NCI-H82 (cell line): Measurements from ENCODE around the gene REX1BD.

Experiments used
- DNase-seq: peaks from one replicate; lab custom pipeline; 2025; lab: John Stamatoyannopoulos, UW

Gene REX1BD

DNA sequence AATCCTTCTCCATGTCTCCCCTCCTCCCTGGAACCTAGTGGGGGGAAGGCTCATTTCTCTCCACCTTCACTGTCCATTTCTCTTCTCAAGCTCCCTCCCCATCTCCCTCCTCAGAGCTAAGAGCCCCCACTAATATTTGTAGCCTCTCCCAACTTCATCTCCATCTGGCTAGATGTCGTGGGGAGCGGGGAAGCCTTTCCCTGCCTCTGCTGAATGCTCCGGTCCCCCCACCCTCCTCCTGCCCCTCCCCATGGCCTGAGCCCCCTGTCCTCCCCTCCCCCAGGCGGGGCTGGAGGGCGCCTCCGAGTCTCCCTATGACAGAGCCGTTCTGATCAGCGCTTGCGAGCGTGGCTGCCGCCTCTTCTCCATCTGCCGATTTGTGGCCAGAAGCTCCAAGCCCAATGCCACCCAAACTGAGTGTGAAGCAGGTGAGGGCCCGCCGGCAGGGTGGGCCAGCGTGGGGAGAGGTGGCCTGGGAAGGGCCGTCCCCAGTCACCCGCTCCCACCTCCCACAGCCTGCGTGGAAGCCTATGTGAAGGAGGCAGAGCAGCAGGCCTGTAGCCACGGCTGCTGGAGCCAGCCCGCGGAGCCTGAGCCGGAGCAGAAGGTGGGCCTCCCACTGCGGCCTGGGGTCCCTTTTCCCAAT, 25.1 kb downstream of the REX1BD start:
- peak; percentile 63 for DNase-seq

DNA sequence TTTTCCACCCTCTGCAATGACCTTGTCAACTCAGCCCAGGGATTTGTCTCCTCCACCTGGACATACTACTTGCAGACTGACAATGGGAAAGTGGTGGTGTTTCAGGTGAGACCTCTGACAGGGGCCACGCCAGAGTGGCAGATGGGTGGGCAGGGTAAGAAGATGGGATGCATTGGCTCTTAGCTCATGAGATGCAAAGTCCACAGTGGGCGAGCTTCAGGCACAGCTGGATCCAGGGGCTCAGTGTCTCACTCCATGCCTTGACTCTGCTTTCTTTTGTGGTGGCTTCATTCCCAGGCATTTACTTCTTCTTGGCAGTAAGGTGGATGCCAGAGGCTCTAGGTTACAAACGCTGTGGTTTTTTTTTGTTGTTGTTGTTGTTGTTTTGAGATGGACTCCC, 27.4 kb downstream of the REX1BD start:
- DNase-seq, result no peak

DNA sequence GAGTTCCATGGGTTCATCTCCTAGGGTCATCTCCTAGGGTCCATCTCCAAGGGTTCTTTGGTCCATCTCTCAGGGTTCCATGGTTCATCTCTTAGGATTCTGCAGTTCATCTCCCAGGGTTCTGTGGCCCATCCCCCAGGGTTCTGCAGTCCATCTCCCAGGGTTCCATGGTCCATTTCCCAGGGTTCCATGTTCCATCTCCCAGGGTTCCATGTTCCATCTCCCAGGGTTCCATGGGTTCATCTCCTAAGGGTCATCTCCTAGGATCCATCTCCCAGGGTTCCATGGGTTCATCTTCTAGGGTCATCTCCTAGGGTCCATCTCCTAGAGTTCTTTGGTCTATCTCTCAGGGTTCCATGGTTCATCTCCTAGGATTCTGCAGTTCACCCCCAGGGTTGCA, 29.0 kb downstream of the REX1BD start:
- no peak for DNase-seq

DNA sequence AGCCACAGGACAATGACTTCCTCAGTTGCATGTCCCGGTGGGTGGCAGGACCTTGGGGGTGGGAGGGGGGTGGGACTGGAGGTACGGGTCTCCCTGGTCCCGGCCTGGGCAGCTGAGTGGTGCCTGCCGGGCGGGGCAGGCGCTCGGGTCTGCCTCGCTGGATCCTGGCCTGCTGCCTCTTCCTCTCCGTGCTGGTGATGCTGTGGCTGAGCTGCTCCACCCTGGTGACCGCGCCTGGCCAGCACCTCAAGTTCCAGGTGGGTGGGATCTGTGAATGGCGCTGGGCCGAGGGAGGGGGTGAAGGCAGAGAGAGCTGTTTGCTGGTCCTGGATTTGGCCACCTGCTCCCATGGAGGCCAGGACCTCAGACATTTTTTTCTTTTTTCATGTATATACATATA, 29.6 kb downstream of the REX1BD start:
- no peak for DNase-seq

DNA sequence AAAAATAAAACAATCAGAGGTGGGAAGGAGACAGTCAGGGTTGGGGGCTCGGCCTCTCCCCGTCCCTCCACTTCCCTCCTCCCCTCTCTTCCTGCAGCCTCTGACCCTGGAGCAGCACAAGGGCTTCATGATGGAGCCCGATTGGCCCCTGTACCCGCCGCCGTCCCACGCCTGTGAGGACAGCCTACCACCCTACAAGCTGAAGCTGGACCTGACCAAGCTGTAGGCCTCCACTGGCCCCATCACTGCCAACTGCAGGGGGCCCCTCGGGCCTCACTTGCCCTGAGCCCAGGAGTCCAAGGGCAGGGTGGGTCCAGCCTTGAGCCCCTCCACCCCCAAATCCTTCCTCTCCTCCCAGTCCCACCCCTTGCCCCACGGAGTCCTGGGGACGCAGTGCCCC, 31.7 kb downstream of the REX1BD start:
- no peak for DNase-seq

DNA sequence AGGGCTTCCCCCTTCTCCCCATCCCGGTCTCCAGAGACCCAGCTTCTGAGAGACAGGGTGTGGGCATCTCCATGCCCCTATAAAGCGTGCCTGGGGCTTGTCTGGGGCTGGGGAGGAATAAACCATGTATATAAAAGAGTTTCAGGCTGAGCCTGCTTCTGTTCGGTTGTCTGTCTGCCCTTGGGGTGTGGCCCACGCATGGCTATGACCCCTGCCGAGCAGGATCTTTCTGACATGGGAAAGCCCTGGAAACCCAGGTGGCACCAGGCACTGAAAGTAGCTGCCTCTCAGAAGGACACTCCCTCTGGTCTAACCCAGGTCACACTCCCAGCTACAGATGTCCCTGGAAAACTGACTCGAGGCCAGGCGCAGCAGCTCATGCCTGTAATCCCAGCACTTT, 32.3 kb downstream of the REX1BD start:
- no peak for DNase-seq

DNA sequence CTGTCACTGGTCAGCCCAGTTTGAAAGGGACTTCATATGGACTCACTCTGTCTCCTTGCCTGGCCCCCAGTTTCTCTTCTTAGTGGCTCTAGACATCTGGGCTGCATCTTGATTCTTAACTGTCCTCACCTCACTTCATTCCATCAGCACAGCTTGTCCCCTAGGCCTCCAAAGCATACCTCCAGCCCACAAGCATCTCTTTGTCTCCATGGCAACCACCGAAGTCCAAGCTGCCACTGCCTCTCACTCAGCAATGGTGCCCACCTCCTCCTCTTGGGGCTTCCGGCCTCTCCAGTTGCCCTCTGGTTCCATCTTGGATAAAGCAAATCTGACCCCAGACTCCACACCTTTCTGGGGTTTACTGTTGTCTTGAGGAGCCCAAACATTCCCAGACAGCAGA, 38.3 kb downstream of the REX1BD start:
- DNase-seq, result no peak

DNA sequence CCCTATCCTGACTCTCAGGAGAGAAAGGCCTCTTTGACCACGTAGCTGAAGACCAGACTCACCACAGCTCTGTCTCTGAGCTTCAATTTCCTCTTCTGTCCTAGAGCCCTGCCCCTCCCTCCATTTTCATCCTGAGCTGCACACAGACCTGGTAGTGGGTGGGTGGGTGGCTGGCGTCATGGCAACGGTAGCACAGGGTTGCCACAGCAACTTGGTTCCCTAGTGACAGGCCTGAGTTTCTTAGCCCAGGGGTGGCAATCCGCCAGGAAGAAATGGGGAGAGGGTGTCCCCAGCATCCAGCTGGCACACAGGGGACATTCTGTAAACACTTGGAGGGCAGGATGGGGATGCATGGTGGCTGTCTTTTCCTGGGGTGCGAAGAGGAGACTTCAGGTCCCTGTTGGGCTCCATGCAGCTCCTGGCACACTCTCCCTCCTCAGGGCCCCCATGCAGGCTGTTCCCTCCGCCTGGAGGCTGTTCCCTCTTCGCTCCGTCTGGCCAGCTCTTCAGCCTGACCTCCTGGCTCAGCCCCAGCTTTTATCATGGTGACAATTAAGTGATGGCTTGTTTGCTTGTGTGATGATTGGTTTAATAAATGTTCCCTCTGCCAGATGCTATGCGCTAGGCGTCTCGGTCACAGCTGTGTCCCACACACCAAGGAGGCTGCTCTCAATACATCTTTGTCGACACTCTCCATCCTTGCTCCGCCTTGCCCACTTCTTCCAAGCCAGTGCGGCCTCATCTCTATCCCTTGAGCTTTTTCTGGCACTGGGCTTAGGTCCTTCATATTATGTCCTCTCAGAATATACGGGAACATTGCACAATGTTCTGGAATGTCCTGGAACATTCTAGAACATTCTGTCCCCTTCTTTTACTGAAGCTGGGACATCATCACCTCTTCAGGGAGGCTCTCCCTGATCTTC, 40.8 kb downstream of the REX1BD start:
- DNase-seq, result no peak

DNA sequence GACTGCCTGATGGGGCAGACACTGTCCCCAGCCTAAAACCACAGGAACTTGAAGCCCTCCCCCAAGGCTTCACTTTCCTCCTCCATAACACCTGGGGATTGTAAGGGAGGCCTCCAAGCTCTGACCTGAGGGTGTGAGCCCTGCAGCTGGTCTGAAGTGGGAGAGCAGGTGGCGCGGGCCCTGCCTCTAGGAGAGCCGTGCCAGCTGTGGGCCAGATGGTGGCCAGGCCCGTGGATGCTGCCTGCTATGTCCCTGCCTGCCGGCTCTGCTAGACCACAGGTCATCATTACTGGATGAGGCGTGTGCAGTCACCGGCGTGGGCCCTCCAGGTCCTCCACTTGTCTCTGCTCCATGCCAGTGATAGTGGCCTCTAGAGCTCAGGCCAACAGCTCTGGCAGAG, 44.7 kb downstream of the REX1BD start:
- peak; percentile 48 for DNase-seq

DNA sequence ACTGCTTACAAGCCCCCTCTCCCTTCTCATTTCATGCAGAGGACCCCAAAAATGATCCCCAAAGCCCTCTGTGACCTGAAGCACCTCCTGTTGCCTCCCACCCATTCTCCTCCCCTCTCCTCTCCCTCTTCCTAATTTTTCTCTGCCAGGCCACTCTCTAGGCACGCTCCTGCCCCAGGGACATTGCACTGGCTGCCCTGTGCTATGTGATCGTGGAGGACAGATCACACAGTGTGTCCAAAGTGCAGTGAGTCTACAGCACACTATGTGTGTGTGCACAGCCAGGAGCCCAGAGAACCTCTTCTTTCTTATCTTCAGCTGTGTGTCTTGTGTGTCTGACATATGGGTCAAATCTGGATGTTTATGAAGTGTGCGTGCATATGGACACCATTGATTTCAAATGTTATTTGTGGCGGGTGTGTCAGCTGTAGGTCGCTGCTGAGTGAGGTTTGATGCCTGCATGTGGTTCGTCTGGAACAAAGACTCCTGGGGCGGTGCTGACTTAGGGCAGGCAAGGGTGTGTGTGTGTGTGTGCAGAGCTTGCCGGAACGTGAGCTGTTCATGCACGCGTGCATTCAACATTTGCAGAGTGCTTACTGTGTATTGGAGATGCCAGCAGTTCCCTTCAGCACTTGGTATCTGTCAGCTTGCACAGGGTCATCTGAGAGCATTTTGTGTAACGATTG, 46.2 kb downstream of the REX1BD start:
- no peak for DNase-seq

DNA sequence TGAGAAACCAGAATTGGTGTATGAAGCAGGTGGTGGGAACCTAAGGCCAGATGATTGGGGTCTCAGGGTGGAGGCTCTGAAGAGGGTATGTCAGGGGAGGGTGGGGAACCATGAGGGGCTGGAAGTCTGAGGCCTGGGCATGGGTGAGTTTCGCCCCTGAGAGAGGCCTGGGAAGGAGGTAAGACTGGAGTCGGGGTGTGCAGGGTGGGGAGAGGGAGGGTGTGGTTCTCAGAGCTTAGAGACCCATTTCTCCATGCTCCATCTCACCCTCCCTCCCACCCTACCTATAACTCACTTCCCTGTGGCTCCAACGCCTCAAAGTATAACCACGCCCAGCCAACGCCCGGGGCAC, 47.2 kb downstream of the REX1BD start:
- no peak for DNase-seq

DNA sequence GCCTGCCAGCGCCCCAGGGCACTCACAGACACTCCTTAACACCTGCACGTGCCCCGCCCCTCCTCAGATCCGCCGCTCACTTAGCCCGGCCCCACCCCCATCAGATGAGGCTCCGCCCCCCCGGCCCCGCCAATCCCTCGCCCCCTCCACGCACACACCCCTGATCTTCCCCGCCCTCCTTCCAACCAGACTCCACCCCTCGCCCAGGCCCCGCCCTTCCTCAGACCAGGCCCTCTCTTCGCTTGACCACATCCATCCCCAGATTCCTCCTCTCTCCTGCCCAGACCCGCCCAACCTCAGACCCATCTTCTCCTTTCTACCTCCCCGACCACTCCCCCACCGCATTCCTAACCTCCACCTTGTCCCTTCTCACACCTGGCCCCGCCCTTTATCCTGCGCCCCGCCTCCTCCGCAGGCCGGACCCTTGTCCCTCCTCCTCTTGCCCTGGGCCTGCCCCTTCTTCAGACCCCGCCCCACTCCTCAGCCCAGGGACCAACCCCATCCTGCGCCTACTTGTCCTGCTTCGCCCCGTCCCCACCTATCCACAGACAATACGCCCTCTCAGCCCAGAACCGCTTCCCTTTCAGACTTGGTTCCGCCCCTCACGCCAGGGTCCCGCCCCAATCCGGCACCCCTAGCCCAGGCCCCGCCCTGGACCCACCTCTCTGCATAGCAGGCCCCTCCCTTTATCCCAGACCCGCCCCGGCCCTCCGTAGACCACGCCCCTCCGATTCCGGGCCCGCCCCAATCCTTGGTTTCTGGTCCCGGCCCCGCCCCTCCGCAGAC, 47.8 kb downstream of the REX1BD start:
- DNase-seq, result peak; percentile 100

DNA sequence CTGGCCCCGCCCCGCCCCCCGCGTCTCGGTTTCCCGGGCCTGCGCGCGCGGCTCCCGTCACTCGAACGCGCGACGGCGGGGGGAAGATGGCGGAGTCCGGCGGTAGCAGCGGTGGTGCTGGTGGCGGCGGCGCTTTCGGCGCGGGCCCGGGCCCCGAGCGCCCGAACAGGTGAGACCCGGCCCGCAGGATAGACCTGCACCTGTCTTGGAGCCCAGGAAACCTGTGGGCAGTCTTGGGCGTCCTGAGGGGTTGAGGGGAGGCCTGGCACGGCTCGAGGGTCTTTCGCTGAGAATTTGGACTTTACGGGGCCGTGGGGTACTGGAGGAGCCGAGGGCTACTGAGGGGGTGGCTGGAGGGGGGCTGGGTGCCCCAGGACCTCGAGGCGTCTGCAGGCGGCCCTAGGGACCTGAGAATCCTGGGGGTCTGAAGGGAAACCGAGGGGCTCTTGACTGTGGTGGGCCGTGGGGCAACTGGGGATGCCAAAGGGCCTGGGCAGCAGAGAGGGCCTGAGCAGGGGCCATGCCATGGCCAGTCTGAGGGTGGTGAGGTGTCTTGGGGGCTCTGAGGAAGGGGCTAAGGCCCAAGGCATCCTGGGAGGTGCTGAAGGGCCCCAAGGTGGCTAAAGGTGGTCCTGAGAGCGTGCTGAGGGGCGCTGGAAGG, 48.5 kb downstream of the REX1BD start, which contains the start of gene KLHL26:
TSS of gene KLHL26 (plus strand) at position 60 of the 661 bp plus-strand sequence. CDS start at position 87, 27 bp downstream.
- no peak for DNase-seq

DNA sequence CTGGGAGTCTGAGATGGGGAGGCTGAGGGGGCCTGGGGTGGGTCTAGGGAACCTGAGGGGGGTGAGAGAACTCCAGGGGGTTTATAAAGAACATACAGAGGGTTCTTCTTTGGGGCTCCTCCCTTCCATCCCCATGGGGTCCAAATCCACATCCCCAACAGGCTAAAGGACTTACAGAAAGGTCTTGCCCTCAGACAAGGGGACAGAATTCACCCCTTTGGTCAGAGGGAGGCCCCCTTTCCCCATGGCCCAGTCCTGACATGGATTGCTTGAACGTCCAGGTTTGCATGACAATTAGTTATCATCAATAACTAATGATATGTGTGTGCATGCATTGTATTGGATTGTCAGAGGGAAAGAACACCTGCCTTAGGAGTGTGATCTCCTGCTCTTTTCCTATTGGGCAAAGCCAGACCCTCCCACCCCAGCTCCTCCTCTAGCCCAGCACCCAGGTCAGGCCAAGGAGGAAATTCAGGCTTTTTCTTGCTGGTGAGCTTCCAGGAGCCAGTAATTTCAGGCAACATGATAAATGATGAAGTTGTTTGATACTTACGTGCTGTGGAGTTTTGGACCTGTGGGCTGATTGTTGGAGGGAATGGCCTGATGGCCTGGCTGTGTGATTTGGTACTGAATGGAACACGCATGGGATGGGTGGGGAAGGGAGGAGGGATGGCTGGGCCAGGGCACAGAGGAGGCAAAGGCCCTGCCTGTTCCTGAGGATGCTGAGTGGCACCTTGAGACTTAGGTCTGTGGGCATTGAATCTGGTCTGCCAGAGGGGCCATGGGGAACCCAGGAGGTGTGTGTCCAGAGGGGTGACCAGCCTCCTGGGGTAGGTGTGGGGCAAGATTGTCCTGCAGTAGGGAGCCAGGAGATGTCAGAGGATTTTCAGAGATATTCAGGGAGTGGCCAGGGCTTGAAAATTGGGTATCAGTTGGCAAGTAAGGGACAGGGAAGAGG, 49.4 kb downstream of the REX1BD start:
- DNase-seq, result peak; percentile 57

DNA sequence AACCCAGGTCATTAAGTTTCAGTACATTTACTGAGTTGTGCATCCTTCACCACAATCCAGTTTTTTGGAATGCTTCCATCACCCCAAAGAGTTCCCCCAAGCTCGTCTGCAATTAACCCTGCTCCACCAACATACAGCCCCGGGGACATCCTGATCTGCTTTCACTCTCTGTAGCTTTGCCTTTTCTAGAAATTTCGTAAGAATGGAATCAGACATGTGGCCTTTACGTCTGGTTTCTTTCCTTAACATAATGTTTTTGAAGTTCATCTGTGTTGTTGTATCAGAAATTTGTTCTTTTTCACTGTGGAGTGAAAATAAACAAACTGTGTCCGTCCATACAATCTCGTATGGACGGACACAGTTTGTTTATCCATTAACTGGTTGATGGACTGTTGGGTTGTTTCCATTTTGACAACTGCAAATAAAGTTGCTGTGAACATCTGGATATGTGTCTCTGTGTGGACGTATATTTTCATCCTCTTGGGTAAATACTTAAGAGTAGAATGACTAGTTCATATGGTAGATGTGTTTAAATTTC, 51.2 kb downstream of the REX1BD start:
- DNase-seq, result no peak
